GM12878 (cell line): ENCODE measurements around the gene SOD2. TPM values are rescaled to one million over a fixed set of nuclear protein-coding genes. Genes with fewer than 3 reads are reported as not detected.

Experiments
- ATAC-seq: fragments of 200-7000 bp; cut with Tn5 transposase; 3 replicates; pipeline ENCODE4 v1.9.1; 2020; ENCODE audit warnings: mild to moderate bottlenecking, moderate library complexity
- BruUV-seq: library from RNA; stranded (reverse); fragments of 400-500 nt; replicated peaks from 2 replicates; lab custom pipeline; 2021; lab: Mats Ljungman, UMichigan
- CTCF ChIA-PET: fragments of 300-600 bp; sonication (Branson Sonifier 250); formaldehyde crosslinking; extraction: SDS; loops from one replicate; lab custom pipeline; 2021; ENCODE audit warnings: inconsistent platforms; lab: Yijun Ruan, JAX
- POLR2A ChIA-PET: fragments of 350-600 bp; formaldehyde crosslinking; extraction: SDS; loops from one replicate; lab custom pipeline; 2021; ENCODE audit warnings: inconsistent platforms; lab: Charles Lee
- RAD21 ChIA-PET: fragments of 300-600 bp; sonication (Branson Sonifier 250); formaldehyde crosslinking; loops from one replicate; lab custom pipeline; 2023; ENCODE audit warnings: antibody characterized with exemption; ENCODE audit not compliant: unreplicated experiment; lab: Charles Lee
- SMC1A ChIA-PET: fragments of 300-600 bp; sonication (Branson Sonifier 250); formaldehyde crosslinking; loops from one replicate; lab custom pipeline; 2023; ENCODE audit not compliant: unreplicated experiment, uncharacterized antibody; lab: Charles Lee
- DNase-seq: peaks from one replicate; pipeline ENCODE4 v3.0.0-alpha.2; 2011; ENCODE audit warnings: low read depth, low spot score
- FAIRE-seq: peaks from 3 replicates; lab custom pipeline; 2011; peaks lifted over from hg19 to GRCh38; lab: Jason Lieb, UNC
- H2AFZ ChIP-seq: 2 replicates; pipeline ENCODE4 v1.6.0; 2011; ENCODE audit warnings: low read depth, low read length, control low read depth; ENCODE audit not compliant: control insufficient read depth
- H3K27ac ChIP-seq: 2 replicates; pipeline ENCODE4 v1.5.1; 2011; ENCODE audit warnings: control low read depth; ENCODE audit not compliant: control insufficient read depth, insufficient read depth
- H3K27me3 ChIP-seq, 2 experiments: replicated peaks in 1 of 2; 2 replicates each; pipeline versions ENCODE4 v1.6.0 to v1.6.1; 2011; ENCODE audit warnings: low read length in 1 of 2; ENCODE audit not compliant: control insufficient read depth in 2 of 2, insufficient read depth in 2 of 2
- H3K36me3 ChIP-seq, 2 experiments: 2 replicates each; pipeline ENCODE4 v1.5.1; 2011; ENCODE audit warnings: low read length in 1 of 2; ENCODE audit not compliant: control insufficient read depth in 2 of 2, insufficient read depth in 2 of 2
- H3K4me1 ChIP-seq: 2 replicates; pipeline ENCODE4 v1.6.1; 2011; ENCODE audit warnings: mild to moderate bottlenecking, low read length, moderate library complexity, mixed read lengths; ENCODE audit not compliant: control insufficient read depth, insufficient read depth
- H3K4me2 ChIP-seq: 2 replicates; pipeline ENCODE4 v1.6.0; 2011; ENCODE audit warnings: control low read depth; ENCODE audit not compliant: control insufficient read depth, insufficient read depth
- H3K4me3 ChIP-seq: fragments of 200-600 bp; sonication (generic); 2 replicates; pipeline ENCODE4 v1.5.1; 2016
- H3K79me2 ChIP-seq: 2 replicates; pipeline ENCODE4 v1.6.0; 2011; ENCODE audit warnings: low read length; ENCODE audit not compliant: control insufficient read depth, insufficient read depth
- H3K9ac ChIP-seq: 2 replicates; pipeline ENCODE4 v1.8.0; 2011; ENCODE audit warnings: low read length, control low read depth, mixed read lengths; ENCODE audit not compliant: control insufficient read depth, insufficient read depth
- H3K9me3 ChIP-seq: replicated peaks from 3 replicates; pipeline ENCODE4 v1.5.1; 2011; ENCODE audit warnings: mild to moderate bottlenecking, low read length; ENCODE audit not compliant: control insufficient read depth, insufficient read depth
- H4K20me1 ChIP-seq: 2 replicates; pipeline ENCODE4 v1.6.0; 2011; ENCODE audit not compliant: control insufficient read depth, insufficient read depth
- BCL11A ChIP-seq: IDR thresholded peaks from 2 replicates; pipeline ENCODE4 v1.6.1; 2011; ENCODE audit warnings: low read depth, low read length
- CEBPZ ChIP-seq: fragments of 150-350 bp; IDR thresholded peaks from 2 replicates; pipeline ENCODE4 v1.6.1; 2016; ENCODE audit warnings: low read depth, low read length
- EED ChIP-seq: sonication (generic); IDR thresholded peaks from 2 replicates; pipeline ENCODE4 v1.6.1; 2016; ENCODE audit warnings: antibody characterized with exemption, low read depth
- JUNB ChIP-seq: IDR thresholded peaks from 2 replicates; pipeline ENCODE4 v1.6.1; 2016; ENCODE audit warnings: antibody characterized with exemption, mild to moderate bottlenecking
- KAT2A ChIP-seq: conservative IDR thresholded peaks from 2 replicates; pipeline ENCODE4 v1.6.1; 2011; ENCODE audit warnings: low read depth, low read length; ENCODE audit not compliant: control insufficient read depth
- NFYA ChIP-seq: IDR thresholded peaks from 2 replicates; pipeline ENCODE4 v1.6.1; 2011; ENCODE audit warnings: low read depth, mild to moderate bottlenecking, low read length, improper control_type of control experiment, borderline replicate concordance
- NR2C2 ChIP-seq: IDR thresholded peaks from 2 replicates; pipeline ENCODE4 v1.6.1; 2011; ENCODE audit warnings: borderline replicate concordance, low read depth; ENCODE audit not compliant: control insufficient read depth, insufficient read length
- POLR2AphosphoS5 ChIP-seq: IDR thresholded peaks from 2 replicates; pipeline ENCODE4 v1.6.1; 2011; ENCODE audit warnings: mild to moderate bottlenecking, low read length, inconsistent platforms
- SRF ChIP-seq, 2 experiments: IDR thresholded peaks; 2 replicates each; pipeline ENCODE4 v1.6.1; 2011; ENCODE audit warnings: low read depth in 2 of 2, low read length in 2 of 2, mild to moderate bottlenecking in 1 of 2, moderate library complexity in 1 of 2
- STAT3 ChIP-seq: IDR thresholded peaks from 2 replicates; pipeline ENCODE4 v1.6.1; 2011; ENCODE audit warnings: low read depth, low read length, improper control_type of control experiment
- SUZ12 ChIP-seq: fragments of 200-600 bp; sonication (generic); IDR thresholded peaks from one replicate; pipeline ENCODE4 v1.6.1; 2018; ENCODE audit warnings: antibody characterized with exemption, mild to moderate bottlenecking; ENCODE audit not compliant: unreplicated experiment
- TARDBP ChIP-seq: IDR thresholded peaks from 2 replicates; pipeline ENCODE4 v1.6.1; 2016; ENCODE audit warnings: borderline replicate concordance
- USF1 ChIP-seq: IDR thresholded peaks from 2 replicates; pipeline ENCODE4 v1.6.1; 2011; ENCODE audit warnings: borderline replicate concordance, low read depth, mild to moderate bottlenecking, moderate library complexity, mixed read lengths, low read length; ENCODE audit not compliant: insufficient read depth; ENCODE audit errors: extremely low read length
- ZBTB40 ChIP-seq: fragments of 450-650 bp; IDR thresholded peaks from 2 replicates; pipeline ENCODE4 v1.6.1; 2016; ENCODE audit warnings: mild to moderate bottlenecking, moderate library complexity, borderline replicate concordance
- WGBS: methylation state at CpG from one replicate; pipeline ENCODE4 v1.1.6; 2016; ENCODE audit warnings: low lambda C conversion rate; ENCODE audit not compliant: insufficient replicate concordance, insufficient coverage; ENCODE audit errors: missing lambda C conversion rate; 5-methylcytosine and 5-hydroxymethylcytosine counted together
- in situ Hi-C: fragments of 300-500 bp; cut with MboI; formaldehyde crosslinking; loops from 9 replicates; pipeline ENCODE4 v1.14.3; 2018; ENCODE audit warnings: mixed read lengths
- intact Hi-C: fragments of 100-400 bp; cut with micrococcal nuclease; formaldehyde crosslinking; loops from one replicate; pipeline ENCODE4 v1.14.2; 2022; ENCODE audit not compliant: unreplicated experiment
- polyA plus RNA-seq, 11 experiments: library from polyadenylated mRNA; depleted of rRNA in 4 of 11; unstranded in 6 of 11; stranded (reverse) in 5 of 11; fragments of >200 nt; fragmentation: Nextera tagmentation in 4 of 11; fragmentation: Illumina TruSeq in 1 of 11; extraction: Ambion mirVana in 4 of 11; extraction: Trizol in 1 of 11; gene quantifications; 1 replicate in 1 of 11; 2 replicates in 10 of 11; pipeline versions ENCODE4 v1.2.1 to v1.2.3, GENCODE V29; 2011 to 2016; ENCODE audit warnings: inconsistent platforms in 2 of 11, missing spikeins in 2 of 11, low read depth in 1 of 11
- total RNA-seq, 4 experiments: library from RNA; depleted of rRNA in 3 of 4; stranded (reverse); fragments of >200 nt in 3 of 4; fragmentation: Illumina TruSeq in 1 of 4; extraction: Trizol in 1 of 4; gene quantifications; 2 replicates each; pipeline versions ENCODE4 v1.2.1 to v1.2.3, GENCODE V29; 2013 to 2021

SOD2 gene
- total and polyA plus RNA-seq, 10 of the 15 experiments (the other 5 are each of a cell fraction or from before 2014, with no cell fraction given), result 12.1 to 55.8 (median 39.1) TPM

- intact Hi-C loops, result no loop called here
- Histone ChIP-seq H3K36me3 (no peaks in the 10 kb centered on the region), H3K4me1 (no peaks in the 10 kb centered on the region), H3K79me2 (no peaks in the 10 kb centered on the region), H3K9ac (no peak overlapping the region), H3K4me3 (no peak overlapping the region), H3K9me3 (no peaks in the 10 kb centered on the region; the same call in 2 of the 3 replicates), H4K20me1 (no peaks in the 10 kb centered on the region), H3K4me2 (no peak overlapping the region), H2AFZ (no peak overlapping the region), H3K27me3 (no peaks in the 10 kb centered on the region), H3K27ac (no peak overlapping the region)
- DNase-seq (no peak), FAIRE-seq (no peak), ATAC-seq (no peak)
- POLR2A ChIA-PET, result no interaction called here
- no TSS peak for BruUV-seq
- CTCF ChIA-PET, result interaction anchor here (1.4 kb wide), 1 partner anchor 11 kb away, joined by 3 read pairs; no protein-coding TSS in a partner anchor
- WGBS, result 67% methylated on average over 7 of the region's 7 CpGs
- RAD21 ChIA-PET, result no interaction called here
- SMC1A ChIA-PET, result no interaction called here
- in situ Hi-C loops, result no loop called here
- TF ChIP-seq TARDBP (no peak), EED (no peak), STAT3 (no peak), CEBPZ (no peak), NR2C2 (no peak), USF1 (no peak), ZBTB40 (no peak), SRF (IDR thresholded peaks at IDR 0.05; ENCODE audit: low read depth in 2 of 2, low read length in 2 of 2) (no peak), NFYA (no peak), KAT2A (no peak), JUNB (no peak), BCL11A (no peak), SUZ12 (no peak), POLR2AphosphoS5 (no peak)
Observed at GRCh38 chr6:159665868-159666635, 27.0 kb downstream of the SOD2 start.
